Activated CD4-positive, alpha-beta T cell treated with anti-CD3 and anti-CD28 coated beads, Interleukin-2, amount 10 ng/mL, durations not matched to agents 7 days and 5 days (primary cell): ENCODE measurements around the gene RGS21. TPM values are rescaled to one million over a fixed set of nuclear protein-coding genes. Genes with fewer than 3 reads are reported as not detected.
"Not testable (repeated sequence)": the region's sequence is repeated elsewhere in the genome, so short reads cannot be mapped to it uniquely, and the experiment has no call there.

Experiments
- CTCF ChIA-PET: fragments of 350-600 bp; sonication (Branson Sonifier 250); formaldehyde crosslinking; loops from one replicate; lab custom pipeline; 2021; ENCODE audit warnings: antibody characterized with exemption; lab: Charles Lee
- POLR2A ChIA-PET: fragments of 350-600 bp; sonication (Branson Sonifier 250); formaldehyde crosslinking; loops from one replicate; lab custom pipeline; 2021; ENCODE audit warnings: antibody characterized with exemption; lab: Charles Lee
- DNase-seq: peaks from one replicate; pipeline ENCODE4 v3.0.0-alpha.2; 2020
- H3K27ac Mint-ChIP-seq: one replicate; pipeline ENCODE4 v1.8.0; 2021; ENCODE audit warnings: mild to moderate bottlenecking, moderate library complexity, mixed read lengths
- H3K27me3 Mint-ChIP-seq: one replicate; pipeline ENCODE4 v1.8.0; 2021; ENCODE audit warnings: mixed read lengths
- H3K36me3 Mint-ChIP-seq: one replicate; pipeline ENCODE4 v1.8.0; 2021; ENCODE audit warnings: low read depth, mixed read lengths
- H3K4me1 Mint-ChIP-seq: one replicate; pipeline ENCODE4 v1.8.0; 2021; ENCODE audit warnings: mixed read lengths
- H3K4me3 Mint-ChIP-seq: one replicate; pipeline ENCODE4 v1.8.0; 2021; ENCODE audit warnings: mild to moderate bottlenecking, moderate library complexity, mixed read lengths
- H3K9me3 Mint-ChIP-seq: one replicate; pipeline ENCODE4 v1.8.0; 2021; ENCODE audit warnings: mixed read lengths
- total RNA-seq, 2 experiments: library from RNA; stranded (reverse); gene quantifications; one replicate each; pipeline ENCODE4 v1.2.3, GENCODE V29; 2021

The RGS21 gene, protein sequence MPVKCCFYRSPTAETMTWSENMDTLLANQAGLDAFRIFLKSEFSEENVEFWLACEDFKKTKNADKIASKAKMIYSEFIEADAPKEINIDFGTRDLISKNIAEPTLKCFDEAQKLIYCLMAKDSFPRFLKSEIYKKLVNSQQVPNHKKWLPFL
- total RNA-seq: not detected

- CTCF ChIA-PET: no interaction called here
- Mint-ChIP-seq H3K4me3 (no peak within 1 kb of the TSS), H3K9me3 (no peaks in the 10 kb centered on the region), H3K36me3 (no peaks in the 10 kb centered on the region), H3K27ac (no peak within 1 kb of the TSS), H3K4me1 (no peaks in the 10 kb centered on the region), H3K27me3 (no peaks in the 10 kb centered on the region)
- DNase-seq: no peak
- POLR2A ChIA-PET: no interaction called here
Observed at GRCh38 chr1:192316942-192317450, at the start of gene RGS21. RGS21 (plus strand) TSS chr1:192316992; CDS start chr1:192343037, 26,045 bp downstream.

DNA sequence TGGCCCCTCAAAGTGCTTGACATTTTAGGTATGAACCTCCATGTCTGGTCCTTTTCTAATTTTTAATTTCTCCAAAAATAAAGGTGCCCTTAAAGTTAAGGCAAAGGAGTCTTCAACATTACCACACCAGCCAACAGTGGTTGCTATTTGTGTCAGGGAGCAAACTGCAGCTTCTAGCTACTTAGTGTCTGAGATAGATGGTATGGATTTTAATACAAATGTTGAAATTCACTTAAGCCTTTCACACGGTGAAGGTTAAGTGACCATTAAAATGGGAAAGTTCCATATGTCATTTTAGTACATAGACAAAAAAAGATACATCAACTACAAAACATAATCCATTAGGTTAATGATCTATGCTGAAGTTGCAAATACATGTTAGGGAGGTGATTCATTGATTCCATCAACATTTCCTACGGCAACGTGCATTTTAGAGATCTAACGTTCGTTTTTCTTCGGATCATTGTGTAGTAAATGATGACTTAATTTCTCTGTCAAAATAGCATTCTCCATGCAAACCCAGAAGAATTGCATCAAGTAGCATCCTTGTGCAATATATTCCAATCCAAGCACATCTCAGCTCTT lies 48.2 kb upstream of the RGS21 start:
- Mint-ChIP-seq H3K4me1 (no peaks in the 10 kb centered on the region), H3K27ac (no peak overlapping the region), H3K27me3 (no peaks in the 10 kb centered on the region), H3K9me3 (no peaks in the 10 kb centered on the region), H3K36me3 (no peaks in the 10 kb centered on the region), H3K4me3 (no peak overlapping the region)
- ChIA-PET CTCF (no interaction called here), POLR2A (no interaction called here)
- DNase-seq: no peak

GRCh38 chr1:192270398-192270797 lies 46.4 kb upstream of the RGS21 start:
- Mint-ChIP-seq H3K27ac (no peak overlapping the region), H3K4me3 (no peak overlapping the region), H3K4me1 (no peaks in the 10 kb centered on the region), H3K36me3 (no peaks in the 10 kb centered on the region), H3K27me3 (no peaks in the 10 kb centered on the region), H3K9me3 (no peaks in the 10 kb centered on the region)
- ChIA-PET CTCF (interaction anchor here (0.8 kb wide), 1 partner anchor 93 kb away, joined by 3 read pairs; no protein-coding TSS in a partner anchor), POLR2A (no interaction called here)
- DNase-seq: no peak

DNA sequence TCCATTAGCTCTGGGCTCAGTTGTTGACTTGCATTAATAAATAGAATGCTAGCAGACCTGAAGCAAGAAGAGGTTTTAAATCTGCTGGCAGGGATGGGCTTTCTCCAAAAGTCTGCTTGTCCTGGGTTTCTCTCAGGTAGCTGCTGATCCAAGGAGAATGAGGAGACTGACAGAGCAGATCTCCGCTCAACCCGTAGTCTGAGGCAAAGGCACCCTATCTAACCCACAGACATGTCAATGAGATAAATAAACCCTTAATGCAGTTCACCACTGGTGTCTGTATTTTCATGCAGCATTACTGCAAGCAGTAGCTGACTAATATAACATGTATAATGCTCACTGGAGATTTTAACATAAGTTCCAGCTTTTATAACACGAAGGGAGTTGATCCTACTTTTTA lies 44.1 kb upstream of the RGS21 start:
- Mint-ChIP-seq H3K9me3 (no peaks in the 10 kb centered on the region), H3K4me3 (no peak overlapping the region), H3K27me3 (no peaks in the 10 kb centered on the region), H3K27ac (no peak overlapping the region), H3K4me1 (no peaks in the 10 kb centered on the region), H3K36me3 (no peaks in the 10 kb centered on the region)
- CTCF ChIA-PET: no interaction called here
- DNase-seq: no peak
- POLR2A ChIA-PET: no interaction called here

- H3K9me3 Mint-ChIP-seq: no peaks in the 10 kb centered on the region
- no peaks in the 10 kb centered on the region for H3K27me3 Mint-ChIP-seq
- no peak for DNase-seq
- H3K27ac Mint-ChIP-seq: no peak overlapping the region
- ChIA-PET CTCF (no interaction called here), POLR2A (no interaction called here)
- H3K4me3 Mint-ChIP-seq: no peak overlapping the region
- H3K4me1 Mint-ChIP-seq: no peaks in the 10 kb centered on the region
- no peaks in the 10 kb centered on the region for H3K36me3 Mint-ChIP-seq
Observed at GRCh38 chr1:192274588-192274987, 42.2 kb upstream of the RGS21 start.

DNA sequence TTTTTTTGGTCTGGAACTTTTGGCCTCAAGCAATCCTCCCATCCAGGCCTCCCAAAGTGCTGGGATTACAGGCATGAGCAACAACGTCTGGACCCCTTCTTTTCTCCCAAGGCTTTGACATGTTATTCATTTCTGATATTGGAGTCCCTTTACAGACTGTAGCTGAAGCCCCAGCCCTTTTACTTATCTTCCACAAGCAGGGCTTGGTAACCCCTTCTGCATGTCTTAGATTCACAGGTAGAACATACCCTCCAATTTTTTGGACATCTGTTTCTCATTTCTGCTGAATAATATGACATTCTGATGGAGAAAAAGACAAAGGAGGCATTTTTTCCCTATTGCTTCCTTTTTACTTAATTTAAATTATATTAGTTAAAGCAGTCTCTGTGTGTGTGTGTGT lies 39.2 kb upstream of the RGS21 start:
- Mint-ChIP-seq H3K27me3 (no peaks in the 10 kb centered on the region), H3K27ac (no peak overlapping the region), H3K4me1 (no peaks in the 10 kb centered on the region), H3K36me3 (no peaks in the 10 kb centered on the region), H3K9me3 (no peaks in the 10 kb centered on the region), H3K4me3 (no peak overlapping the region)
- POLR2A ChIA-PET: no interaction called here
- DNase-seq: no peak
- CTCF ChIA-PET: interaction anchor here (0.6 kb wide), 1 partner anchor 301 kb away, joined by 3 read pairs; no protein-coding TSS in a partner anchor

- no peaks in the 10 kb centered on the region for H3K4me1 Mint-ChIP-seq
- no peak overlapping the region for H3K27ac Mint-ChIP-seq
- no peaks in the 10 kb centered on the region for H3K36me3 Mint-ChIP-seq
- no peak overlapping the region for H3K4me3 Mint-ChIP-seq
- DNase-seq: no peak
- CTCF ChIA-PET: no interaction called here
- H3K9me3 Mint-ChIP-seq: no peaks in the 10 kb centered on the region
- POLR2A ChIA-PET: no interaction called here
- no peaks in the 10 kb centered on the region for H3K27me3 Mint-ChIP-seq
Observed at GRCh38 chr1:192284927-192285326, 31.9 kb upstream of the RGS21 start.

DNA sequence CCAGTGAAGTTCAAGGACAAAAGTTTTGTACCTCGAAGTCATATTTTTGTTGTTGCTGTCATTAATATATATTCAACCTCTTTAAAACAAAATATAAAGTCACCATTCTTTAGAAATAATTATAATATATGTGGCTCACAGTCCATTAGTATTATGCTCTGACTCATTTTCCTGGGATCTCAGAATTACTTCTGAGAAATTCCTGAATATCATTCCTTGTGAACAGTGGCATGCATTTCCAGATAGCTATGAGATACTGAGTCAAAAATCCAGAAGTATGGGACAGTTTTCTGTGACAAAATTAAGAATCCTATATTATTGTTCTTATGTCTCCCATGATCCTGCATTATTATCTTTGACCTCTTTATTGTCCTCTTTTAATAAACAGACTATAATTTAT lies 13.8 kb upstream of the RGS21 start:
- H3K9me3 Mint-ChIP-seq: peaks cover 7% of the 10 kb centered on the region
- no peaks in the 10 kb centered on the region for H3K36me3 Mint-ChIP-seq
- ChIA-PET CTCF (no interaction called here), POLR2A (no interaction called here)
- DNase-seq: no peak
- no peaks in the 10 kb centered on the region for H3K27me3 Mint-ChIP-seq
- H3K4me1 Mint-ChIP-seq: no peaks in the 10 kb centered on the region
- H3K4me3 Mint-ChIP-seq: no peak overlapping the region
- H3K27ac Mint-ChIP-seq: no peak overlapping the region

- DNase-seq, H3K4me1 Mint-ChIP-seq, H3K27me3 Mint-ChIP-seq, H3K27ac Mint-ChIP-seq, H3K36me3 Mint-ChIP-seq, POLR2A ChIA-PET, CTCF ChIA-PET, H3K4me3 Mint-ChIP-seq, H3K9me3 Mint-ChIP-seq: not testable (repeated sequence)
Observed at GRCh38 chr1:192308314-192308713, 8.5 kb upstream of the RGS21 start.

DNA sequence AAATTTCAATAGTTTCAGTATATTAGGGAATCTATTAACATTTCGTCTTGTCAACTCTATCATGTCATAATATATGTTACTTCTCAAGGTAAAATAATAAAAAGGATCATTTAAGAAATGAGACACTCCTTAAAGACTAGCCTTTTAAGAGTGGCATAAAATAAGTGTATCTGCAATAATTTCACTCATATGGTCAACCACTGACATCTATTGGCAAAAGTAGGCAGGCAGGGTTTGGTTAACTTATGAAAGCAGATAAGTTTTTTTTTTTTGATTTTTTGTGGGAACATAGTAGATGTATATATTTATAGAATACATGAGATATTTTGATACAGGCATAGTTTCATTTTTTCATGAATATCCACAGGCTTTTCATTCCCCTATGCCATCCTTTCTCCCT lies 5.5 kb upstream of the RGS21 start:
- H3K9me3 Mint-ChIP-seq: peaks cover 9% of the 10 kb centered on the region
- no peak overlapping the region for H3K27ac Mint-ChIP-seq
- no peaks in the 10 kb centered on the region for H3K4me1 Mint-ChIP-seq
- H3K27me3 Mint-ChIP-seq: no peaks in the 10 kb centered on the region
- H3K36me3 Mint-ChIP-seq: no peaks in the 10 kb centered on the region
- H3K4me3 Mint-ChIP-seq: no peak overlapping the region
- ChIA-PET CTCF (no interaction called here), POLR2A (no interaction called here)
- DNase-seq: no peak

- H3K9me3 Mint-ChIP-seq: no peaks in the 10 kb centered on the region
- H3K36me3 Mint-ChIP-seq: no peaks in the 10 kb centered on the region
- CTCF ChIA-PET: no interaction called here
- no peak for DNase-seq
- no peaks in the 10 kb centered on the region for H3K4me1 Mint-ChIP-seq
- H3K4me3 Mint-ChIP-seq: no peak overlapping the region
- H3K27ac Mint-ChIP-seq: no peak overlapping the region
- H3K27me3 Mint-ChIP-seq: no peaks in the 10 kb centered on the region
- POLR2A ChIA-PET: interaction anchor here (0.6 kb wide), 1 partner anchor 688 kb away, joined by 3 read pairs; no protein-coding TSS in a partner anchor
Observed at GRCh38 chr1:192327997-192328396, 11.2 kb downstream of the RGS21 start.

GRCh38 chr1:192342842-192343241 lies 26.1 kb downstream of the RGS21 start:
- ChIA-PET POLR2A (no interaction called here), CTCF (no interaction called here)
- no peaks in the 10 kb centered on the region for H3K27me3 Mint-ChIP-seq
- no peak overlapping the region for H3K27ac Mint-ChIP-seq
- DNase-seq: no peak
- no peaks in the 10 kb centered on the region for H3K9me3 Mint-ChIP-seq
- H3K36me3 Mint-ChIP-seq: no peaks in the 10 kb centered on the region
- no peaks in the 10 kb centered on the region for H3K4me1 Mint-ChIP-seq
- H3K4me3 Mint-ChIP-seq: no peak overlapping the region

GRCh38 chr1:192343344-192343743 lies 26.6 kb downstream of the RGS21 start:
- Mint-ChIP-seq H3K36me3 (no peaks in the 10 kb centered on the region), H3K9me3 (no peaks in the 10 kb centered on the region), H3K27me3 (no peaks in the 10 kb centered on the region), H3K4me3 (no peak overlapping the region), H3K27ac (no peak overlapping the region), H3K4me1 (no peaks in the 10 kb centered on the region)
- CTCF ChIA-PET: no interaction called here
- no peak for DNase-seq
- POLR2A ChIA-PET: no interaction called here

- CTCF ChIA-PET: no interaction called here
- Mint-ChIP-seq H3K4me1 (no peaks in the 10 kb centered on the region), H3K9me3 (no peaks in the 10 kb centered on the region), H3K27me3 (no peaks in the 10 kb centered on the region), H3K36me3 (no peaks in the 10 kb centered on the region), H3K27ac (no peak overlapping the region), H3K4me3 (no peak overlapping the region)
- DNase-seq: no peak
- POLR2A ChIA-PET: no interaction called here
Observed at GRCh38 chr1:192349314-192349713, 32.5 kb downstream of the RGS21 start.
